ENCODE measurements around the gene API5. TPM values are rescaled to one million over a fixed set of nuclear protein-coding genes. Genes with fewer than 3 reads are reported as not detected.

The API5 gene
- polyA plus RNA-seq (2011; rRNA removed) (66.7 and 89.5 TPM in 2 replicates), polyA minus RNA-seq (2011; rRNA and poly(A)+ RNA removed) (39.3 and 54.1 TPM in 2 replicates)

DNA sequence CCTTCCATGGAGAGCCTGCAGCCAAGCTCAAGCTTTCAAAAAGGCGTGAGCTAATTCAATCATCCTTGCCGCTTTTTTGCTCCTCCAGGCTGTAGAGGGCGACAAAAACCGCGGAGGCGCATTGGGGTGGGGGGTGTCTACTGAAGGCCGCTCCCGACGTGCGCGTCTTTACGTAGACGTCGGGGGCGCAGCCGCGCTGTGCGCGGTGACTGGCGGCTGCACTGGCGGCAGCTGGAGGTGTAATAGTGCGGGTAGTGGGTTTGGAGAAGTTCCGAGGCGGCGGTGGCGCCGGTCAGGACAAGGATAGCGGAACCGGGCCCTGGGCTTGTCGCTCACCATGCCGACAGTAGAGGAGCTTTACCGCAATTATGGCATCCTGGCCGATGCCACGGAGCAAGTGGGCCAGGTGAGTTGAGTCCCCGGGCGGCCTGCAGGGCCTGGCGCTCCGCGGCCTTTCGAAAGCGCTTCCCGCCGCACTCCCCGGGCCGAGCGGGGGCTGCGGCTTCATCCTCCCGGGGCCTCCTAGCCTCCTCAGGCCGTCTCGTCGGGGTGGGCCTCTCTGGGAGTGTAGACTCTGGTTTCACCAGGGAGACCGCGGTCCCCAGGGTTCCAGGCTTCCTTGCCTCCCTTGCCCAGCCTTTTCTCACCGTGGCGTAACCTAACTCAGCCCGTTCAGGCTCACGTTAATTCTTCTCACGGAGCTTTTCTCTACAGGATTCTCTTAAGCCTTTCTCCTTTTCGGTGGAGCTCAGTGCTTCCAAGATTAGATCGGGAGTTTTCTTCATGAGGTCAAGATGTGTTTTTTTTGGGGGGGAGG, at the start of gene API5:
TSS of gene API5 (plus strand) at position 206 of the 817 bp plus-strand sequence. CDS start at position 338, 132 bp downstream.
- POLR2A ChIA-PET: interaction anchor here (0.6 to 1.8 kb wide), 3 partner anchors 47 to 612 kb away, joined by 3 to 8 read pairs (median 4); partner anchors contain the start of gene TTC17
- peak within 1 kb of the TSS; percentile 97 for H3K4me3 ChIP-seq (ENCODE audit: low read depth, low read length)
- CTCF ChIA-PET: interaction anchor here (0.5 to 2.8 kb wide), 40 partner anchors 9 to 1651 kb away, joined by 3 to 51 read pairs (median 5); partner anchors contain the start of genes HSD17B12 and TTC17
- no peaks in the 10 kb centered on the region for H3K27me3 ChIP-seq (ENCODE audit: control insufficient read depth, insufficient read depth, low read length)
- DNase-seq (ENCODE audit: low read depth, low spot score): peak; percentile 81
- peak within 1 kb of the TSS; percentile 78 for H3K27ac ChIP-seq (ENCODE audit: low read depth, low read length)
- no peaks in the 10 kb centered on the region for H3K9me3 ChIP-seq (ENCODE audit: control insufficient read depth, insufficient read depth, low read length)
- TF ChIP-seq, protein P1, sequence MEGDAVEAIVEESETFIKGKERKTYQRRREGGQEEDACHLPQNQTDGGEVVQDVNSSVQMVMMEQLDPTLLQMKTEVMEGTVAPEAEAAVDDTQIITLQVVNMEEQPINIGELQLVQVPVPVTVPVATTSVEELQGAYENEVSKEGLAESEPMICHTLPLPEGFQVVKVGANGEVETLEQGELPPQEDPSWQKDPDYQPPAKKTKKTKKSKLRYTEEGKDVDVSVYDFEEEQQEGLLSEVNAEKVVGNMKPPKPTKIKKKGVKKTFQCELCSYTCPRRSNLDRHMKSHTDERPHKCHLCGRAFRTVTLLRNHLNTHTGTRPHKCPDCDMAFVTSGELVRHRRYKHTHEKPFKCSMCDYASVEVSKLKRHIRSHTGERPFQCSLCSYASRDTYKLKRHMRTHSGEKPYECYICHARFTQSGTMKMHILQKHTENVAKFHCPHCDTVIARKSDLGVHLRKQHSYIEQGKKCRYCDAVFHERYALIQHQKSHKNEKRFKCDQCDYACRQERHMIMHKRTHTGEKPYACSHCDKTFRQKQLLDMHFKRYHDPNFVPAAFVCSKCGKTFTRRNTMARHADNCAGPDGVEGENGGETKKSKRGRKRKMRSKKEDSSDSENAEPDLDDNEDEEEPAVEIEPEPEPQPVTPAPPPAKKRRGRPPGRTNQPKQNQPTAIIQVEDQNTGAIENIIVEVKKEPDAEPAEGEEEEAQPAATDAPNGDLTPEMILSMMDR (IDR thresholded peaks at IDR 0.05; ENCODE audit: low read depth, low read length): peak; percentile 87

DNA sequence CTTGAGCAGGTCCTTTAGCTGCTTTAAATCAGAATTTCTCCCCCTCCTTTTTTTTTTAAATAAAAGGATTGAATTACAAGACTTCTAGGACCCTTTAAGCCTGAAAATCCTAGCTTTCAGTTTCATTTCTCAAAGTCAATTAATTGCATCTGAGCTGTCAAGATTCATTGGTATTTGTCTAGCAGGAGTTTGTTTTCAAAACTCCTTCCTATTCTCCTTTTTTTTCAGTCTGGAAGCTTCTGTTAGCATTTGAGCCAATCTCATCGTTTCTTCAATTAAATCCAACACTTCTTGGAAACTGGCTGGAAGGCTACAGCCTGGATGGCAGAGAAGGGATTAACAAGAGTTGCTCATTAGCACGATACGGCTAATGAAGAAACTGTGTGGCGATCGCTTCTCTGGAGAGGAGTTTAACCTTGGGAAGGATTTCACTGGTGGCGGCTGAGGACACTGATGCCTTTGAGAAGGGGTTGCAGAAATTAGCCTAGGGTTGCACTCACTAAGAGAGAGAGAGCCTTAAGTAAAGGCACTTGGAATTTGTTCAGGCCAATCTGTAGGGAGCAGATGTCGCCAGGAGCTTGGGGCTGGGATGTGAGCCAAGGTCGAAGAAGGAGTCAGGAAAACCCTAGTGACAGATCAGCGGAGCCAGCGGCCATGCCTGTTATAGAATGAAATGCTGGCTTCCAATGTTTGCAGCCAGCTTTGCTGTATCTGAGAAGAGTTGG, 43.8 kb upstream of the API5 start:
- Histone ChIP-seq H3K27me3 (ENCODE audit: control insufficient read depth, insufficient read depth, low read length) (no peaks in the 10 kb centered on the region), H3K4me3 (ENCODE audit: low read depth, low read length) (no peak overlapping the region), H3K9me3 (ENCODE audit: control insufficient read depth, insufficient read depth, low read length) (no peaks in the 10 kb centered on the region), H3K27ac (ENCODE audit: low read depth, low read length) (peak overlapping the region; percentile 0)
- DNase-seq (ENCODE audit: low read depth, low spot score): no peak
- ChIA-PET POLR2A (no interaction called here), CTCF (no interaction called here)
- TF ChIP-seq, protein P1 (IDR thresholded peaks at IDR 0.05; ENCODE audit: low read depth, low read length): no peak

DNA sequence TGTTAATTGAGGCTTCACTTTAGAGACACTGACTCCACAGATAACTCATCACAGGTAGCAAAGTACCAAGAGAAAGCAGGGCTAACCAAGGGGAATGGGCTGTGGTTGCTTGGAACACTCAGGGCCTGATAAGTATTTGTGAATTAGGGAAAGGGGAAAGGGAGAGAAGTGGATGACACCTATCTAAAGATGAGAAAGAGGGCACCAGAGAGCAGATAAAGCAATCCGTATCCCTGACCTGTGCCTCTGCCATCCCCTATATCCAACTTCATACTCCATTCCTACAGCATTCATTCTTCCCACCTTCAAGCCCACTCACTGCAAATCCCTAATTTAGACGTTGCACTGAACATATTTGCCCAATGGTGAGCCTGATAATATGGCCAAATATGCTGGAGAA, 43.0 kb upstream of the API5 start:
- TF ChIP-seq, protein P1 (IDR thresholded peaks at IDR 0.05; ENCODE audit: low read depth, low read length): no peak
- Histone ChIP-seq H3K9me3 (ENCODE audit: control insufficient read depth, insufficient read depth, low read length) (no peaks in the 10 kb centered on the region), H3K4me3 (ENCODE audit: low read depth, low read length) (no peak overlapping the region), H3K27me3 (ENCODE audit: control insufficient read depth, insufficient read depth, low read length) (no peaks in the 10 kb centered on the region), H3K27ac (ENCODE audit: low read depth, low read length) (no peak overlapping the region)
- ChIA-PET POLR2A (no interaction called here), CTCF (no interaction called here)
- no peak for DNase-seq (ENCODE audit: low read depth, low spot score)

DNA sequence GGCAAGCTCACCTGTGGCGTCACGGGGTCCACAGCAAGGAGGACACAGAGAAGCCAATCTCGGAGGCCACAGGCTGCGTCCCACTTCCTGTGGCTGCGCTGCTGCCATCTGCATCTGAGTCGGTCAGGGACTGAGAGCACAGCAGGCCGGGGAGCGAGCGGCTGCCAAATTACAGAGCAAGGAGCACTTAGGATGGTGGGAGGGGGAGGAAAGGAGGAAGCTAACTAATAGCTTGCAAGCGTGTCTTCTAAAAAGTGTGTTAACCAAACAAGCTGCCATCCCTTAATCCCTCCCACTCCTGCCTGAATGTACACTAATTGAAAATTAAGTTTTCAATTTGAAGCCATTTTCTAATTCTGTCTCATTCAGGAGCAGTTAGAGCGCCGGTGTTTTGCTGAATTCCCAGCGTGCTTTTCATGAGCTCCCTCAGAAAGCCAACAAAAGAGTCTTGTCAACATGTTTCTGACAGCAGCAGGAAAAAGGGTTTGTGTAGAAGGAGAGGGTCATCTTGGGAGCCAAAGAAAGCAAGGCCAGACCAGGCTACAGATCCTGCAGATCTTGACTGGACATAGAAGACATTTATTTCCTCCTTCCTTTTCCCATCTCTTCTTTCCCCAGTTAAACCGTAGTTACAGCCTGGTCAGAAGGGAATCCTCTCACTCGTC, 42.4 kb upstream of the API5 start:
- TF ChIP-seq, protein P1 (IDR thresholded peaks at IDR 0.05; ENCODE audit: low read depth, low read length): no peak
- Histone ChIP-seq H3K27ac (ENCODE audit: low read depth, low read length) (no peak overlapping the region), H3K9me3 (ENCODE audit: control insufficient read depth, insufficient read depth, low read length) (no peaks in the 10 kb centered on the region), H3K27me3 (ENCODE audit: control insufficient read depth, insufficient read depth, low read length) (no peaks in the 10 kb centered on the region), H3K4me3 (ENCODE audit: low read depth, low read length) (no peak overlapping the region)
- POLR2A ChIA-PET: no interaction called here
- no peak for DNase-seq (ENCODE audit: low read depth, low spot score)
- CTCF ChIA-PET: interaction anchor here (1.3 kb wide), 1 partner anchor 150 kb away, joined by 3 read pairs; no protein-coding TSS in a partner anchor
